ENCODE results near the gene GGA3.

- no peak for TF ChIP-seq CTCF (IDR thresholded peaks at IDR 0.05)
- TF ChIP-seq POLR2A (IDR thresholded peaks at IDR 0.05): no peak
Measured at GRCh38 chr17:75262112-75262606, 753 bp upstream of the GGA3 start.
